ENCODE results near the gene MSMP. TPM values are rescaled to one million over a fixed set of nuclear protein-coding genes. Genes with fewer than 3 reads are reported as not detected.
A peak's percentile ranks its signal among the peaks of the same experiment; 100 is the strongest.

The MSMP gene
- total and polyA plus RNA-seq, 9 of the 15 experiments (the other 6 are each of a cell fraction or from before 2014, with no cell fraction given), result 0.60 TPM; not detected in 8

DNA sequence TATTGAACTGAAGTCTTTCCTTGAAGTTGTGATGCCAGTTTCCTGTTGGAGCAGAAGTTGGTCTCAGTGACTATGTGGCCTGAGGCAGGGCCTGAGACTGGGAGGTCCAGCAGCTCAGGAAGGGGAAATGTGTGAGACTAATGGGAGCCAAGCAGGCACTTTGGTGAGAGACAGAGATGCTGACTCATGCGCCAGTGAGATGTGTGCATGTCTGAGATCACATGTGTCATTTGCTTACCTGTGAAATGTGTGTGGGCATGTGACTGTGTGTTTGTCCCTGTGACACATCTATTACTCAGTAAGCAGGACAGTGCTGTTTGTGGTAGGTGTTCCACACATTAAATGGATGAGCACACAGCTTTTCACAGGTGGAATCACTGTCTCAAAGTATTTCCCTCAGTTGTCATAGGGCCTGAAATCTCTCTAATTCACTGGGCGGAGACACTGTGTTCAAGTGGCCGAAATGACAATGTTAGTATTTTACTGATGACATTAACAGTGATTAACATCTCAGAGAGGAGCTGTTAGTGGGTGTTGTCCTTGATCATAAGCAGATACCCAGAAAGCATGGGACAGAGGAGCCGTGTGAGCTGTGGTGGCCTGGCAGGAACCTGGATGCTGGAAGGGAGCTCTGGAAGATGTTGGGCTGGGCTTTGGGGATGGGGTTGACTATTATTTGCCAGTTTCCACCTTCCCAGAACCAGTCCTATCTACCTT, 44.7 kb upstream of the MSMP start (continued):
- TF ChIP-seq SMARCA4 (IDR thresholded peaks at IDR 0.05) (0 out of 2 replicates have a peak, but pooled peaks have one; percentile 7), HDAC1 (IDR thresholded peaks at IDR 0.05) (0 out of 4 replicates have a peak, but pooled peaks of 1 of the 2 experiments have one; percentile 23), PHB2 (IDR thresholded peaks at IDR 0.05; ENCODE audit: low read depth) (no peak), ETS1 (conservative IDR thresholded peaks at IDR 0.05; ENCODE audit: control insufficient read depth, low read depth, low read length) (no peak), BCL6 (CRISPR knock-in tag; IDR thresholded peaks at IDR 0.05) (no peak), DIDO1 (tag; IDR thresholded peaks at IDR 0.05; ENCODE audit: low read depth) (no peak), MNT (conservative IDR thresholded peaks at IDR 0.05) (peak in 1 of 2 experiments; percentile 35; a peak in 2 of 4 replicates), GABPB2 (CRISPR knock-in tag; conservative IDR thresholded peaks at IDR 0.05) (no peak), C11orf30 (IDR thresholded peaks at IDR 0.05; ENCODE audit: low read depth) (peak; percentile 95), SNRNP70 (optimal IDR thresholded peaks at IDR 0.05; ENCODE audit: low read depth, low read length) (no peak), TCFL5 (CRISPR knock-in tag; conservative IDR thresholded peaks at IDR 0.05) (no peak), MTA2 (IDR thresholded peaks at IDR 0.05; ENCODE audit: low read depth) (no peak), JUND (IDR thresholded peaks at IDR 0.05; ENCODE audit: borderline replicate concordance, low read depth, low read length) (peak; percentile 76; the same call in 1 of the 2 replicates), JUND (tag; IDR thresholded peaks at IDR 0.05; ENCODE audit: borderline replicate concordance, low read depth, low read length) (peak; percentile 56; the same call in 1 of the 3 replicates), EP400 (IDR thresholded peaks at IDR 0.05) (0 out of 2 replicates have a peak, but pooled peaks have one; percentile 3), ZFP36 (IDR thresholded peaks at IDR 0.05; ENCODE audit: low read depth, low read length, partially characterized antibody) (no peak), ZNF431 (CRISPR knock-in tag; IDR thresholded peaks at IDR 0.05) (no peak), CREB1 (IDR thresholded peaks at IDR 0.05) (no peak), CREB1 (CRISPR knock-in tag; IDR thresholded peaks at IDR 0.05) (peak; percentile 24; the same call in 1 of the 2 replicates), NFE2 (IDR thresholded peaks at IDR 0.05; ENCODE audit: low read depth) (peak; percentile 94), NCOR1 (IDR thresholded peaks at IDR 0.05) (no peak), RAD51 (IDR thresholded peaks at IDR 0.05; ENCODE audit: borderline replicate concordance, low read depth) (peak; percentile 69), HNRNPLL (IDR thresholded peaks at IDR 0.05; ENCODE audit: low read depth, low read length, poor library complexity, severe bottlenecking) (no peak), CTBP1 (IDR thresholded peaks at IDR 0.05; ENCODE audit: borderline replicate concordance) (peak; percentile 33; the same call in 1 of the 2 replicates), NFIX (CRISPR knock-in tag; IDR thresholded peaks at IDR 0.05; ENCODE audit: low read depth) (no peak)
- TF ChIP-seq, protein P1, sequence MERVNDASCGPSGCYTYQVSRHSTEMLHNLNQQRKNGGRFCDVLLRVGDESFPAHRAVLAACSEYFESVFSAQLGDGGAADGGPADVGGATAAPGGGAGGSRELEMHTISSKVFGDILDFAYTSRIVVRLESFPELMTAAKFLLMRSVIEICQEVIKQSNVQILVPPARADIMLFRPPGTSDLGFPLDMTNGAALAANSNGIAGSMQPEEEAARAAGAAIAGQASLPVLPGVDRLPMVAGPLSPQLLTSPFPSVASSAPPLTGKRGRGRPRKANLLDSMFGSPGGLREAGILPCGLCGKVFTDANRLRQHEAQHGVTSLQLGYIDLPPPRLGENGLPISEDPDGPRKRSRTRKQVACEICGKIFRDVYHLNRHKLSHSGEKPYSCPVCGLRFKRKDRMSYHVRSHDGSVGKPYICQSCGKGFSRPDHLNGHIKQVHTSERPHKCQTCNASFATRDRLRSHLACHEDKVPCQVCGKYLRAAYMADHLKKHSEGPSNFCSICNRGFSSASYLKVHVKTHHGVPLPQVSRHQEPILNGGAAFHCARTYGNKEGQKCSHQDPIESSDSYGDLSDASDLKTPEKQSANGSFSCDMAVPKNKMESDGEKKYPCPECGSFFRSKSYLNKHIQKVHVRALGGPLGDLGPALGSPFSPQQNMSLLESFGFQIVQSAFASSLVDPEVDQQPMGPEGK (CRISPR knock-in tag; IDR thresholded peaks at IDR 0.05; ENCODE audit: borderline replicate concordance), result no peak

Data from K562 (cell line).